Glomerular endothelial cell (primary cell): ENCODE measurements around the gene SPATA6L. TPM values are rescaled to one million over a fixed set of nuclear protein-coding genes. Genes with fewer than 3 reads are reported as not detected.
"Not testable (repeated sequence)": the region's sequence is repeated elsewhere in the genome, so short reads cannot be mapped to it uniquely, and the experiment has no call there.

Experiments used
- DNase-seq: peaks from one replicate; pipeline ENCODE4 v3.0.0-alpha.2; 2011; ENCODE audit warnings: low read depth, low spot score; ENCODE audit errors: extremely low read depth
- total RNA-seq: library from RNA; depleted of rRNA; stranded (reverse); fragments of >200 nt; gene quantifications from 2 replicates; pipeline ENCODE4 v1.2.3, GENCODE V29; 2015

Gene SPATA6L
- total RNA-seq, 1 donor from 2014 or later: 4.0 TPM

DNA sequence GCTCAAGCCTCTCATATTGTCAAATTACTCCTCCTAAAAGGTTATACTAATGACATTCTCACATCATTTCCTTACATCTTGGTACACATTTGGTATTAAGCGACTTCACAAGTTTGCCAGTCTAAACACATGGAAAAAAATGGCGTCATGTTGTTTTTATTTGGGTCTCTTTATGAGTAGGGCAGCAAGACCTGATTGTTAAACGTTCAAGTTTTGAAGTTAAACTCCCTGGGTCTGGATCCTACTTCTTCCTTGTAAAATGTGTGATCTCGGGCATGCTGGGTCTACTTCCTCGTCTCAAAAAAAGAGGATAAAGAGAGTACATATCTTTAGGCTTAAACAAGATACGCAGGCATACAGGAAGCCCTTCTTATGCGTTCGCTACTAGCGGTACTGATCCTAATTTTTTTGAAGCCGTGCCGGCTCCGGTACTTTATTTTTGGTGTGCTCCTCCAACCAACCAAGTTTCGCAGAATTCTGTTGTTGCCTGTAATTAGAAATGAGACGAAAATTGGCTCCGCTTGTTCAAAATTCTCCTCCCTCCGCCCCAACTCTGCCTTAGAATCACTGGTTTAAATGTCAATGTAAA is 12.5 kb upstream of the SPATA6L start:
- DNase-seq: no peak

DNA sequence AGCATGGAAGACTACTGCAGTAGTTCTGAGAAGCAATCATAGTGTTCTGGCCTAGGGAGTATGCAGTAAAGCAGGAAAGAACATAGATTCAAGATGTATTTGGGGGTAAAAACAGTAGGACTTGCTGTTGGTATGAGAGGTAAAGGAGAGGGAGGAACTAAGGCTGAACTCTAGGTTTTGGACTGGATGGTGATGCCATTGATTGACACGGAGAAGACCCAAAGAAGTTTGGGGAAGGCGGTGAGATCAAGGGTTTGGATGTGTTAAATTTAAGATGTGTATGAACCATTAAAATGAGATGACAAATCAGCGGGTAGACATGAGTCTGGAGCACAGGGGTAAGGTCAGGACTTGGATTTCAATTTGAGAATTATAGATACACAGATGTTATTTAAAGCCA is 11.1 kb upstream of the SPATA6L start:
- DNase-seq: no peak

DNA sequence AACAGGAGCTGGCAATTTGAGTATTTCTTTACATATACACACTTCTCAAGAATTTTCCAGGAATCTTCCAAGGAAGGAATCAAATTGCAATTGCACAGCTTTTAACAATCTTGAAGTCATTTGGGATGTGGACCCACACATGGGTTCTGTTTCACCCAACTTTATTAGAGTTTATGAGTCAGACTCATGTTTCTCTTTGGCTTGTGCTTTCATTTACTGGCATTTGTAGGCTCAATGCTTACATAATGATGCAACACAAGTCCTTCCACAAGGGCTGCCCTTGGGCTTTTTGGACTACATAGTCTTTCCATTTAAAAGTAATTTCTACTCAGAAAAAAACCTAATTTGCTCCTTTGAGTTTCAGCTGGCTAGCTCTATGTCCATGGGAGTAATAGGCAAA is 8.5 kb upstream of the SPATA6L start:
- DNase-seq: no peak

DNA sequence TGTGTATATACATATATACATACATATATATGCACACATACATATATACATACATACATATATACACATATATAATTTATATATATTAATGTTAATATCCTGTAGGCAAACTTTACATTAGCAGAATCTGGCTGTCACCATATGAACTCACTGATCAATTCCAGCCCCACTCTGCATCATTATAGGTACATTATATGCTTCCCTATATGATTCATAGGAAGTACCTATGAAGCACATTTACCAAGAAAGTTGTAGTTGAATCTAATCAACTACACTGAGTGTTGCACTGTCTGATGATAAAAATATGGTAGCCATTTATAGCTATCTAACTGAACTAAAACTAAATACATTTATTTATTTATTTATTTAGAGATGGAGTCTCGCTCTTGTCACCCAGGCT is 5.5 kb upstream of the SPATA6L start:
- DNase-seq: no peak

DNA sequence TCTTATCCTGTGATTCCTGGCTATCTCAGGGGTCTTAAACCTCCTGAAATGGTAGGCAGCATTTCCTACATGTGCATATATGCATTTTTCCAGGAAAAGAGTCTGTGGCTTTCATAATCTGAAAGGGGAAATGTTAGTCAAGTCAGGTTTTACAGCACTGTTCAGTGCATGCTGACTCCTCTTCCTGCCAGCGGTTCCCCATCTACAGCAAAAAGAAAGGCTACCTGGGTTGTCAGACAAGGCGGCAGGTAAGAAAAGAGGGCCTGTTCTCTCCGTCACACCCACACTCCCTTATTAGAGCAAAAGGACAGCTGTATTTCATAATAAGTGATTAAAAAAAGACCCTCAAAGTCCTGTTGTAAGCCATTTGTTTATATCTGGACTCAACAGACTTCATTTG is 4.3 kb upstream of the SPATA6L start:
- DNase-seq: no peak

DNA sequence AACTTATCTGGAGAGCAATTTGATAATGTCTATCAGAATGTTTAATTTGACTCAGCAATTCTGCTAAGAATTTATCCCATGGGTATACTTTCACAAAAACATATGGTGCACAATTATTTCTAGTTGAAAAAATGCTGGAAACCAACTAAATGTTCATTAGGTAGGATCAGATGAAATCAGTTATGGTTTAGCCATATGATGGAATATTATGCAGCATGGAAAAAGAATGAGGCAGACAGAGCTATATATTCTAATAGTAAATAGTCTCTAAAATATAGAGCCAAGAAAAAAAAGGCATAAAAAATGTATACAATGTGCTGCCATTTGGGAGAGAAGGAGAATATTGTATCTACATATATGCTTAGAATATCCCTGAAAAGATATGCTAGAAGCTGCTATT is 3.6 kb upstream of the SPATA6L start:
- no peak for DNase-seq

DNA sequence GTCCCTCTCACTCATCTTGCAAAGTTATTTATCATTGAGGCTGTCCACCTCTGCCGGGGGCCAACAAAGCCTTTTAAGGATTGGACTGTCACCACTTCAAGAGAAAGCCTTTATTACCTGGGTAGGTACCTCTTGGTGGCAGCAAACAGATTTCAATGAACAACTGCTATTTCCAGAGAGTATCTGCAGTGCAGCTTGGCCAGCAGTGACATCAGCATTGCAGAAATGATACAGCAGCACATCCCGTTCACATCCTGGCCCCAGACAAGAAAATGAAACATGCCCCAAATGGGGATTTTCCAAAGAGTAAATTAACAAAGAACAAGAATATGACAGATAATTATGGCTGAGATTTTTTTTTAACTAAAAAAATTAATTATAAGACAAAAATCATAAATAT is 2.3 kb upstream of the SPATA6L start:
- no peak for DNase-seq

DNA sequence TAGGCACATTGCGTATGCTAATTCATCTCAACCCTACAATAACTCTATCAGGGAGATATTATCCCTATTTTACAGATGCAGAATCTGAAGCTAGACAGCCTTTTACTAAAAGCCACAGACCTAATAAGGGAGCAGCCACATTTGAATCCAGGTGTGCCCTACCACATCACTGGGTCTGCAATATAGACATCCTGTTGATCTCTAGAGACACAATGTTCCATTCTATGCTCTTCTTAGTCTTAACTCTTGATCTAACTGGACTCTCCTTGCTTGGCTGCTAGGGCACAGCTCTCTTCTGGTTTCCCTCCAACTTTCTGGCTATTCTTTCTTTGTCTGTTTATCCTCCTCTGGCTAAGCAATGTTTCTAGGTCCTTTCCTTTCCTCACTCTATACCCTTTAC is 1.4 kb upstream of the SPATA6L start:
- DNase-seq: no peak

DNA sequence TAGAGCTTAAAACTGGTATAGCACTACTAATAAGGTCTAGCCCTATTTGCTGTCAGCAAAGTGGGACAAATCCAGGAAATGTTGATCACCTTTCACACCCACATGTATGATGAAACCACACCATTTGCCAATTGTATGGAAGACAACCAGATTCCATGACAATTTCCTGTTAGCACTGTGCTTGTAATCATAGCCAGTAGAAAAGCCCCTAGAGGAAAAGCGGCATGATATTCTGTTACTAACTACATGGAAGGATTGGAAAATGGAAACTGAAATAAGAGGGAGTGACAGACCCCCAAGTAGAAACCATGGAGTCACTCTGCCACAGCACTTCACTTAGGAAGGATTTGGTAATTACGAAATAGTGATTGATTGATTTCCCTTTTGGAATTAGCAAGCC is 923 bp downstream of the SPATA6L start:
- DNase-seq: no peak

DNA sequence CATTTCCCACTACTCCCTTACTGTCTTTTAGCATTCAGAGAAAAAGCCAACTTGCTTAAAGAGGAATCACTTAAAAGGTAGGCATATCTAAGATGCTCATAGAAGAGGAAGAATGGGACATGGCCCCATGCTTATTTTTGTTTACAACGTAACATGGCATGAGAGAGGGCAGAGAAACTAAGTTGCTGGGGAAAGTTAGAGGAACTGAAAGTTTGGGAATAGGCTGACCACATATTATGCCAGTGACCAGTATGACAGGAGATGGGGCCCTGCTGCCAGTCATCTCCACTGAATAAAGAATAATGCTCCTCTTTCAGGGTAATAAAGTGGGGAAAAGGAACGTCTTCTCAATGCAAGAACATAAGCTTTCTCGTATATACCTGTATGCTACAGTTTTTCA is 2.3 kb downstream of the SPATA6L start:
- DNase-seq: no peak

DNA sequence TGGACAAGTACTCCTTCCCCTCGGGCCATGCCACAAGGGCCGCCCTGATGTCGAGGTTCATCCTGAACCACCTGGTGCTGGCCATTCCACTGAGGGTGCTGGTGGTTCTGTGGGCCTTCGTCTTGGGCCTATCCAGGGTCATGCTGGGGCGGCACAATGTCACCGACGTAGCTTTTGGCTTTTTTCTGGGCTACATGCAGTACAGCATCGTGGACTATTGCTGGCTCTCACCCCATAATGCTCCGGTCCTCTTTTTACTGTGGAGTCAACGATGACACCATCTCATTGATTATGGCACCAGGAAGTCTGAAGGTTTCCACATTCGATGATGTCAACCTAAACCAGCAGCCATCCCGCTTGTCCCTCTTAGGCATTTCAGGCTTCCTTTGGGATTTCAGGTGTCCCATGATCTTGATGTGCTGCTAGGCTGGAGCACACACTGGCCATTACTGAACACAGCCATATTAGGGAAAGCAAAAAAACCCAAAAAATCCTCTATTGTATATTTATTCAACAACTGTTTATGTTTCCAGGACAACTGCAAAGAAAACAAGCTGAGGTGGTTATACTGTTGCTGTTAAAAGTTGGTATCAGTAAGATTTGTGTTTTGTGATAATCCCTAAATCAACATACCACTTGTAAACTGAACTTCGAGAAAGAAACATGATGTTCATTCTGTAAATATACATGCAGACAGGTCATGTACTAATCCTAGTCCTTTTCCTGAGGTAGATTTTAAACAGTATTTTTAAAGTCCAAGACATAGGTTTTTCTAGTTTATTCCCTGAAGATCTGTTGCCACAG is 3.1 kb downstream of the SPATA6L start:
- no peak for DNase-seq

DNA sequence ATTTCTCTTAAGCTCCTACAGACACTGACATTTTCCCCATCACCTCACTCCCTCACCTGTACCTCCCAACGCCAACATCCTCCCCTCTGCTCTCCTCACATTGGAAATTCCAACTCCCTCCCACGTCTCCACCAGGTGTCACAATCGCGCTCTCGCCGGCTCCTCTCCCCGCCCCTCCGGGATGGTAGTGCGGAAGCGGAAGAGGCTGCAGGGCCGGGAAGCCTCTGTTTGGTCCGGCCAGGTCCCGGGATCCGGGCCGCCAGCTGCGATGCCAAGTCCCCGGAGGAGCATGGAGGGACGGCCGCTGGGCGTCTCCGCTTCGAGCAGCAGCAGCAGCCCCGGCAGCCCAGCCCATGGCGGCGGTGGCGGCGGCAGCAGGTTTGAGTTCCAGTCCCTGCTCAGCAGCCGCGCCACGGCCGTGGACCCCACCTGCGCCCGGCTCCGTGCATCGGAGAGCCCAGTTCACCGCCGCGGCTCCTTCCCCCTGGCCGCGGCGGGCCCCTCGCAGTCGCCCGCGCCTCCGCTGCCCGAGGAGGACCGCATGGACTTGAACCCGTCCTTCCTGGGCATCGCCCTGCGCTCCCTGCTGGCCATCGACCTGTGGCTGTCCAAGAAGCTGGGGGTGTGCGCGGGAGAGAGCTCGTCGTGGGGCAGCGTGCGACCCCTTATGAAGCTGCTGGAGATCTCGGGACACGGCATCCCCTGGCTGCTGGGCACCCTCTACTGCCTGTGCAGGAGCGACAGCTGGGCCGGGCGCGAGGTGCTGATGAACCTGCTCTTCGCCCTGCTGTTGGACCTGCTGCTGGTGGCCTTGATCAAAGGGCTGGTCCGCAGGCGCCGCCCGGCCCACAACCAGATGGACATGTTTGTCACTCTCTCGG is 3.9 kb downstream of the SPATA6L start, which contains the start of gene PLPP6:
PLPP6 (plus strand) TSS at position 187 of the 881 bp plus-strand sequence; CDS start at position 269, 82 bp downstream.
- no peak for DNase-seq

DNA sequence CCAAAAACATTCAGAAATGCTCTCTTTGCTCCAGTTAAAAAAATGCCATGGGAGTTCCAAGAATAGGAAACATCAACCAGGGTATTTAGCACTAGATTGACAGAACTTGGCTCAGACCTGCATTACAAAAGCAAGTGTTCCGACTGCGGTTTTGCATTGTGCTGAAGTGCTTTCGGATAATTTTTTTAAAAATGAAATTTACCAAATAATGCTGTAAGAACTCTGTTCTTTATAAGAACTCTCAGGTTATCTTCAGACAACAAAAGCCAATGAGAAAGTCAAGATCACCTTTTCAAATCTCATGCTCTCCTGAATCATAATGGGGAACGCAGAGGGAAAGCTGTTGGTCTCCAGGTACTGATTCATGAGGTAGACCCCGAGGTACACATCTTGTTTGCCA is 4.7 kb downstream of the SPATA6L start:
- DNase-seq: no peak

DNA sequence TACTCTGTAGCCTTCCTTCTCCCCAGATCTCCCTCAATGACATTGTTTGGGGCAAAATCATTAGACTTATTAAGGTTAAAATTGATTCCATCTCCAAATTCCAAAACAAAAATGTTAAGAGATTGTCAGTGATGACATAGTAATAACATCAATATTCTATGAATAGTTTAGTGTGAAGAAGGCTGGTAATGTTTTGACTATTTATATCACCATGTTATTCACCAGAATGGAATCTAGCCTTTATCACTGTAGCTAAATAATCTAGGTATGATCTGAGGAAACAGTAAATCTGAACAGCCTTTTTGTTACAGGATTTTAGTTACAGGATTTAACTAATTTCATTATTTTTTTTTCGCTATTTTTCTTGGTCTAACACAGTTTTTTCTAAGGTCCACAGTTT is 5.1 kb downstream of the SPATA6L start:
- DNase-seq: no peak

DNA sequence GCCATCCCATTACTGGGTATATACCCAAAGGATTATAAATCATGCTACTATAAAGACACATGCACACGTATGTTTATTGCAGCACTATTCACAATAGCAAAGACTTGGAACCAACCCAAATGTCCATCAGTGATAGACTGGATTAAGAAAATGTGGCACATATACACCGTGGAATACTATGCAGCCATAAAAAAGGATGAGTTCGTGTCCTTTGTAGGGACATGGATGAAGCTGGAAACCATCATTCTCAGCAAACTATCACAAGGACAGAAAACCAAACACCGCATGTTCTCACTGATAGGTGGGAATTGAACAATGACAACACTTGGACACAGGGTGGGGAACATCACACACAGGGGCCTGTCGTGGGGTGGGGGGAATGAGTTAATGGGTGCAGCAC is 5.6 kb downstream of the SPATA6L start:
- DNase-seq: not testable (repeated sequence)

DNA sequence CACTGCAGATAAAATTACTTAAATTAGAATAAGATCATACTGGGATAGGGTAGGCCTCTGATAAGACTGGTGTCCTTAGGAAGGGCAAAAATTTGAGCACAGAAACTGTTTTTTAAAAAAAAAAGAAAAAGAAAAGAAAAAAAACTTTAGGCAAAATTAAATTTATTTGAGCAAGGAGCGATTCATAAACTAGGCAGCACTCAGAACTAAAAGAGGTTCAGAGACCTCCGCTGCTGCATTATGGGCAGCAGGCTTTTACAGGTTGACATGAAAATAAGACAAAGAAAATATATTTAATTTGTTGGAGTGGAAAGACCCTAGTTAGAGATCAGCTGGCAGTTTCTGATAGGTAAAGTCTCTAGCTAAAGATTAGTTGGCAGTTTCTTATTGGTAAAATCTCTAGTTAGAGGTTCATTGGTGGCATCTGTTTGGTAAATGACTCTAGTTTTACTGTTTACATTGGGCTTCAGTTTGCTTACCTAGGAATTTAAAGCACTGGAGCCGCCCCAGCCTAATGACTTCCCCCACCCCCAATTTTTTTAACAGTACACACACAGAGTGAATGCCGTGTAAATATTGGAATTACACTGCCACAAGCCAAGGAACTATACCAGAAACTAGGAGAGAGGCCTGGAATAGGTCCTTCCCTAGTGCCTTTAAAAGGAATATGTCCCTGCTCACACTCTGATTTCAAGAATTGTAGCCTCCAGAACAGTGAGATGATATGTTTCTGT is 8.7 kb downstream of the SPATA6L start:
- DNase-seq: no peak

DNA sequence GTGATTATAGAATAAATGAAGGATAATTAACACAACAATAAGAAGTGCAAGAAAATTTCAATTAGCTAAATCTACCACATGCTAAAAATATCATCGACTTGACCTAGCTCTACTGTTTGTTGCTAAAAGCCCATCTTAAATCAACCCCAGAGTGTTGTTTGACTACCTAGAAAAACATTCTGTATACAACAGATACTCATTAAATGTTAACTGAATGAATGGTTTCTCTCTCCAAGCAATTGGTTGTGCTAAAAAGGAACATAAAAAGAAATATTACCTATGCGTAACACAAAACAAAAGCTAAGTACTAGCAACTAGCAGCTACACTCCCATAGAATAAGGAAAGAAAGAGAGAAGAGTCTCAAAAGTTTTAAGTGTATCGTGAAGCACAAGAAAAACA is 9.7 kb downstream of the SPATA6L start:
- no peak for DNase-seq

DNA sequence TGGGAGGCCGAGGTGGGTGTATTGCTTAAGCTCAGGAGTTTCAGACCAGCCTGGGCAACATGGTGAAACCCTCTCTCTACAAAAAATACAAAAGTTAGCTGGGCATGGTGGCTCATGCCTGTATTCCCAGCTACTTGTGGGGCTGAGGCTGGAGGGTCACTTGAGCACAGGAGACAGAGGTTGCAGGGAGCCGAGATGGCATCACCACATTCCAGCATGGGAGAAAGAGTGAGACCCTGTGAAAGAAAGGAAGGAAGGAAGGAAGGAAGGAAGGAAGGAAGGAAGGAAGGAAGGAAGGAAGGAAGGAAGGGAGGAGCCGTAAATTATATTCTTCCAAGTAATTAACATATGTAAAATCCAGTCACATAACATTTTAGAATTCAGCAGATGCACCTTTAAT is 10.1 kb downstream of the SPATA6L start:
- not testable (repeated sequence) for DNase-seq

DNA sequence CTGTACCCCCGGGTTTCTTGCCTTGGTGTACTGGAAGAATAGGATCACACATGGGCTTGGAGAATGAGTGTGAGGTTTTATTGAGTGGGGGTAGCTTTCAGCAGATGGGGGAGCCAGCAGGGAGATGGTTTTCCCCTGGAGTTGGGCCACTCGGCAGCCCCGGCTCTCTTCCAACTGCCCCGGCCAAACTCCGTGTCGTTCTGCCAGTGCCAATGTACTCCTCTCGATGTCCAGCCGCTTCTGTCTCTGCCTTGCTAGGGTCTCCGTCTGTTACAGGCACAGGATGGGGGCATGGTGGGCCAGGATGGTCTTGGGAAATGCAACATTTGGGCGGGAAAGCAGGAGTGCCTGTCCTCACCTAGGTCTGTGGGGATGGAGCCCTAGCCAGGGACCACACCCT is 11.7 kb downstream of the SPATA6L start:
- no peak for DNase-seq

DNA sequence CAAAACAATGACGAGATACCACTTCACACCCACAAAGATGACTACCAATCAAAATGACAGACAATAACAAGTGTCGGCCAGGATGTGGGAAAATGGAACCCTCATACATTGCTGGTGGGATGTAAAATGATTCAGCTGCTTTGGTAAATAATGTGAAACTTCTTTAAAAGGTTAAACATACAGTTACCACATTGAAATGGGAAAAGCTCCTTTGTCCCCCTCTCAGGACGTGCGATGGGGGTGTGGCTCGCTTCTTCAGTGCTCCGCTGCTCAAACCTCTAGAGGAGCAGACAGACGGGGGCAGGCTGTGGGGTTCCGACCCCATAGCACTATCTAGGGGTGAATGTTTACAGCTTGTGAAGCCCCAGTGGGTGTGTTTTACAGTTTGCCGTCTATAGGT is 12.2 kb downstream of the SPATA6L start:
- DNase-seq: no peak

DNA sequence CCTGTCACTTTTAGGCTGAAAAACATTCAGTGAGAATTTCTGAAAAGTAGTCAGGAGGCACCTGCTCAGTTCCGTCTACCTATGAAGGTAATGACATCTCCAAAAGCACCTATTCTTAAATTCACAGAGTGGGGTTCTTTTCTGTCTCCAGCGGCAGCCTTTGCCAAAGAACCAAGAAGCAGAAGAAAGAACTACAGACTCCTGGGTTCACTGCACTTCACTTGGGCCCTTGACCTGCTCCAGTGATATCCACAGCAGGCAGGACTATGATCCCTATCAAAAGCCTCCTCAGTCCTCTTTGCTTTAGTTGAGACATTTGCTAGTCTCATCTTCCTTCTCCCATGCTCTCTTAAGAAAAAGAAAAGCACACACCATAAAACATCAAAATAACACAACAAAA is 23.9 kb downstream of the SPATA6L start:
- no peak for DNase-seq
